ENCODE data around the gene MYO16. TPM values are rescaled to one million over a fixed set of nuclear protein-coding genes. Genes with fewer than 3 reads are reported as not detected.

The MYO16 gene
- total RNA-seq, 1 donor from 2014 or later = 22.0 TPM

GRCh38 chr13:109105899-109106298 lies 476.5 kb downstream of the MYO16 start:
- no peak for TF ChIP-seq CTCF (IDR thresholded peaks at IDR 0.05; ENCODE audit: partially characterized antibody, unreplicated experiment)
- peaks cover 7% of the 10 kb centered on the region for H3K4me1 Mint-ChIP-seq (ENCODE audit: low read depth, unreplicated experiment)
- no peak overlapping the region for H3K4me3 Mint-ChIP-seq (ENCODE audit: unreplicated experiment)
- no peak for DNase-seq
- H3K36me3 Mint-ChIP-seq (ENCODE audit: unreplicated experiment) = no peaks in the 10 kb centered on the region
- no peak overlapping the region for H3K27ac Mint-ChIP-seq (ENCODE audit: unreplicated experiment)
- no peaks in the 10 kb centered on the region for H3K27me3 Mint-ChIP-seq (ENCODE audit: unreplicated experiment)
- peaks cover 2% of the 10 kb centered on the region for H3K9me3 Mint-ChIP-seq (ENCODE audit: unreplicated experiment)

- no peak overlapping the region for H3K4me3 Mint-ChIP-seq (ENCODE audit: unreplicated experiment)
- TF ChIP-seq CTCF (IDR thresholded peaks at IDR 0.05; ENCODE audit: partially characterized antibody, unreplicated experiment) = no peak
- H3K36me3 Mint-ChIP-seq (ENCODE audit: unreplicated experiment) = no peaks in the 10 kb centered on the region
- no peak for DNase-seq
- peaks cover 2% of the 10 kb centered on the region for H3K27me3 Mint-ChIP-seq (ENCODE audit: unreplicated experiment)
- H3K9me3 Mint-ChIP-seq (ENCODE audit: unreplicated experiment) = peaks cover 2% of the 10 kb centered on the region
- H3K4me1 Mint-ChIP-seq (ENCODE audit: low read depth, unreplicated experiment) = peaks cover 5% of the 10 kb centered on the region
- no peak overlapping the region for H3K27ac Mint-ChIP-seq (ENCODE audit: unreplicated experiment)
Observed at GRCh38 chr13:109110159-109110558, 480.7 kb downstream of the MYO16 start.

- no peak for DNase-seq
- H3K36me3 Mint-ChIP-seq (ENCODE audit: unreplicated experiment) = no peaks in the 10 kb centered on the region
- no peak for TF ChIP-seq CTCF (IDR thresholded peaks at IDR 0.05; ENCODE audit: partially characterized antibody, unreplicated experiment)
- peaks cover 2% of the 10 kb centered on the region for H3K9me3 Mint-ChIP-seq (ENCODE audit: unreplicated experiment)
- no peak overlapping the region for H3K4me3 Mint-ChIP-seq (ENCODE audit: unreplicated experiment)
- peaks cover 5% of the 10 kb centered on the region for H3K4me1 Mint-ChIP-seq (ENCODE audit: low read depth, unreplicated experiment)
- no peak overlapping the region for H3K27ac Mint-ChIP-seq (ENCODE audit: unreplicated experiment)
- H3K27me3 Mint-ChIP-seq (ENCODE audit: unreplicated experiment) = peaks cover 2% of the 10 kb centered on the region
Observed at GRCh38 chr13:109111141-109111540, 481.7 kb downstream of the MYO16 start.

- no peak for TF ChIP-seq CTCF (IDR thresholded peaks at IDR 0.05; ENCODE audit: partially characterized antibody, unreplicated experiment)
- no peak for DNase-seq
- Mint-ChIP-seq H3K27me3 (ENCODE audit: unreplicated experiment) (peaks cover 2% of the 10 kb centered on the region), H3K9me3 (ENCODE audit: unreplicated experiment) (peaks cover 2% of the 10 kb centered on the region), H3K4me3 (ENCODE audit: unreplicated experiment) (no peak overlapping the region), H3K36me3 (ENCODE audit: unreplicated experiment) (no peaks in the 10 kb centered on the region), H3K4me1 (ENCODE audit: low read depth, unreplicated experiment) (peaks cover 5% of the 10 kb centered on the region), H3K27ac (ENCODE audit: unreplicated experiment) (no peak overlapping the region)
Observed at GRCh38 chr13:109113427-109113826, 484.0 kb downstream of the MYO16 start.

- no peak for TF ChIP-seq CTCF (IDR thresholded peaks at IDR 0.05; ENCODE audit: partially characterized antibody, unreplicated experiment)
- DNase-seq = no peak
- Mint-ChIP-seq H3K27ac (ENCODE audit: unreplicated experiment) (no peak overlapping the region), H3K36me3 (ENCODE audit: unreplicated experiment) (no peaks in the 10 kb centered on the region), H3K9me3 (ENCODE audit: unreplicated experiment) (peaks cover 2% of the 10 kb centered on the region), H3K4me1 (ENCODE audit: low read depth, unreplicated experiment) (peaks cover 5% of the 10 kb centered on the region), H3K4me3 (ENCODE audit: unreplicated experiment) (no peak overlapping the region), H3K27me3 (ENCODE audit: unreplicated experiment) (peaks cover 2% of the 10 kb centered on the region)
Observed at GRCh38 chr13:109114162-109114561, 484.8 kb downstream of the MYO16 start.
